GM19023 (cell line): Measurements from ENCODE around the gene SEMA5A.

Experiments used
- ATAC-seq: cut with Tn5 transposase; IDR thresholded peaks from one replicate; pipeline ENCODE4 v1.9.1; 2021; ENCODE audit warnings: mild to moderate bottlenecking, moderate library complexity; ENCODE audit not compliant: unreplicated experiment

SEMA5A gene

DNA sequence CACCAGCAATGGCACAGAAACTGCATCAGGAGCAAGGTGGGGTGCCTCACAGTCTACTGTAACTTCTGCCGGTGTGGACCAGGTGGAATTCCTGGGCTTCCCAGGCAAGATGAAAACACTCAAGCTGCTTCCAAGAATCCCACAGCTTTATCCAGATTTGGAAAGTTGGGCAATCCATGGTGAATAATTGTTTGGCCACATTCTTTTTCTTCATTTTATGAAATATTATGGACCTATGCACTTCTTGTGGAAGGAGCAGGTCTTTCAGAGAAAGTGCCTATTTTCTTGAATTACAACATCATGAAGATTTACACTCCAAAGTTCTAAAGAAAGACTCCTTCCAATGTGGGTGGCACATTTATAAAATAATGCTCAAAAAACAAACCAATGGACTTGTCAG lies 503.6 kb downstream of the SEMA5A start:
- no peak for ATAC-seq

DNA sequence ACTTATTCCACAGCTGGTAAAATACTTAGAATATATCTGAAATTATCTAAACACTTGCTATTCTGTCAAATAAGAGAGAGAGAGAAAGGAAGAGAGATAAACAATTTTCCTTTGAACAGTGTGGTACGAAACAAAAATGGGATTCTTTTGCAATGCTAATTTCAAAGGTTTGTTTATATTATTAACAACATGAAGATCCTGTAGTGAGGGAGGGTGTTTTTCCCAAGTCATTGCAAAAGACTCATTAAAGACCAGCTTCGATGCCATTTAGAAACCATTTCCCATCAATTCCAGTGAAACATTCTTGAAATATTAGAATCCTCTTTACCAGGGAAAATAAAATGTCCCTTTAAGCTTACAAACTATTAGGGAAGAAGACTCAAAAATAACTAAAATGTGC lies 505.4 kb downstream of the SEMA5A start:
- ATAC-seq, result no peak

DNA sequence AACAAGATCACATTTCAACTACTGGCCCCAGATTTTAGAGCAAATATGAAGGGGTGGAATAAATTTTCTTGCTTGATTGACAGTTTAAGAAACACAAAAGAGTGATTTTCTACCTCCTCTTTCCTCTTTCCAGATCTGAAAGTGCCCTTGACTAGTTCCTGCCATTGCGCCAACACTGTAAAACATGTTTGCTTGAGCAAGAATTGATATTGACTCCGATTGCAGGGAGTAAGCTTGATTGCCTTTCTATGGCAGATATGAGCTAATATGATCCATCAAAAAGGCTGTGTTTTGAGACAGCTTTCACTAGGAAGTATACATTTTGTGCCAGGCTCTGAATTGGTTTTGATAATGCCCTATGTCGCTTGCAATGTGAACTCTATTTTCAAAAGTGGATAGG lies 508.8 kb downstream of the SEMA5A start:
- no peak for ATAC-seq

DNA sequence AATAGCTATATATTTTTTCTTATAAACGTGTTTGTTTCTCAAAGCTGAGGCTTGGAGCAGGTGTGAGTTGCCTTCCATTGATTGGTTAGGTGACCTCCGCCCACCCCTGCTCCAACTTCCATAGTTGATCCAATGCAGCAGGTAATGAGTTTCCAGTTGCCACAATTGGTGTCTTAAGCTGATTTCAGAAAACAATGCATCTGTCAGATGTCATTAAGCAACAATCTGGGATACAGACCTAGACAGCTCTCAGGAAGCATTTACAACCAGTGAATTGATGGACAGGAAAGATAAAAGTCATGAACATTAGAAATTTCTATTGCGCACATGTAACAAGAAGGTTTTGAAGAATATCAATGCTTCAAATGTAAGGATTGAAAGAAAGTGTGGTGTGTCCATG lies 510.5 kb downstream of the SEMA5A start:
- ATAC-seq, result no peak

DNA sequence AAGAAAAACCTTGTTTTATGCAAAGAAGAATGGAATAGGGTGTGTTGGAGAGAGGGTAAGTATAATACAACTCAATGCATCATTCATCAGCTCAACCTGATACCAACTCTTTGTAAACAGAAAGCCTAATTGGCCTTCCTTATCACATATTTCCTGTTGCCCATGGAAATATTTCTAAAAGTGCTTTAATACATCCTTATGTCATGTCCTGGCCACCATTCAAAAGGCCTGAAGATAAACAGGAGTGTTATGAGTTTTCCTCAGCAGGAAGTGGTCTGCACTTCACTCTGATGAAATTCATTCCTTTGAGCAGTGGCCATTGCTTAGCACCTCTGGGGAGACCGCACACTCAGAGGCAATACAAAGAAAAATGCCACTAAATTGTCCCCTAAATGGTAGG lies 511.2 kb downstream of the SEMA5A start:
- no peak for ATAC-seq

DNA sequence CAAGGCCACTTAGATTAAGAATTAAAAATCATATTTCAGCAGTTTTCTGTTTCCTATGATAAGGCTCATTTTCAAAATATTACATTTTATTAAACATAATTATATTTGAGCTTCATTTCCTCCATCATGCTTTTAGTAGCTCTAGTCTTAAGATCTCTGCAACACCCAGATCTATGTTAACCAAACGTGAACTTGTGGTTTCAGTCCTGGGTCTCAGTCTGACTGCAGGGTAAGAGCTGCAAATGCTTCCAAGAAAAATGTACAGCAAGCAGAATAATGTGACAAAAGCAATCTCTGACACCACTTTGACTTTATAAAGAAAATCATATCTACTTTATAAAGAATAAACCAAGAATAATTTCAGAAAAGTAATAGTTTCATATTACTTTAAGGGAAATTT lies 512.4 kb downstream of the SEMA5A start:
- ATAC-seq, result no peak

DNA sequence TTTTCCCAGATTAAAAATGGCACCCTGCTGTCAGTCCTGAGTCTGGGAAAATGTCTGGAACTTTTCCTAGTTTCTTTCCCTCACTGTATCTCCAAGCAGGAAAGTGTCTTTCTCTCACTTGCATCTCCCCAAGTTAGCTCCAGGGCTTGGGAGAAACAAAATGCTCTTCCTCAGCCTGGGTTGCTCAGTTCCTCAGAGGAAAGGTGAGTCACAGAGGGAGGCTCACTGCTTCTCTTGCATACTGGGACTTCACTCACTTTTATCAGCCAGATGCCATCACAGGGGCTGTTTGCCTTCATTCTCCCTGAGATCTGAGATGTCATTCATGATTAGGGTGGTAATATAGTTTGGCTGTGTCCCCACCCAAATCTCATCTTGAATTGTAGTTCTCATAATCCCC lies 519.9 kb downstream of the SEMA5A start:
- no peak for ATAC-seq

DNA sequence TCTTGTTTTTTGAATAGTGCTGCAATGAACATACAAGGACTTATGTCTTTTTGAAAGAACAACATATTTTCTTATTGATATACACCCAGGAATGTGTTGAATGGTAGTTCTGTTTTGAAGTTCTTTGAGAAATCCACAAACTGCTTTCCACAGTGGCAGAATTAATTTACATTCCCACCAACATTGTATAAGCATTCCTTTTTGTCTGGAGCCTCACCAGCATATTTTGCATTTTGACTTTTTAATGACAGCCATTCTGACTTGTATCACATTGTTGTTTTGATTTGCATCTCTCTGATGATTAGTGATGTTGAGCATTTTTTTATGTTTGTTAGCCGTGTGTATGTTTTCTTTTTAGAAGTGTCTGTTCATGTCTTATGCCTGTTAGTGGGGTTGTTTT lies 524.9 kb downstream of the SEMA5A start:
- ATAC-seq, result no peak

DNA sequence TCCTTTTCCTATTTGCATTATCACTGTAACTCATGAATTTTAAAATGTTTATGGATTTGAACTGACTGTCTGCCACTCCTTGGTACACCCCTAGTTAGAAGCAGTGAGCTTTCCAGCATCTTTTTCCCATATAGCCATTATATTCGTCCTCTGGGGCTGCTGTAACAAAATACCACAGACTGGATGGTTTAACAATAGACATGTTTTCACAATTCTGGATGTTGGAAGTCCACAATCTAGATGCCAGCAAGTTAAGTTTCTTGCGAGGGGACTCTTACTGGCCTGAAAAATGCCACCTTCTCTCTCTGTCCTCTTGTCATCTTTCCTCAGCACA lies 530.0 kb downstream of the SEMA5A start:
- ATAC-seq, result no peak

DNA sequence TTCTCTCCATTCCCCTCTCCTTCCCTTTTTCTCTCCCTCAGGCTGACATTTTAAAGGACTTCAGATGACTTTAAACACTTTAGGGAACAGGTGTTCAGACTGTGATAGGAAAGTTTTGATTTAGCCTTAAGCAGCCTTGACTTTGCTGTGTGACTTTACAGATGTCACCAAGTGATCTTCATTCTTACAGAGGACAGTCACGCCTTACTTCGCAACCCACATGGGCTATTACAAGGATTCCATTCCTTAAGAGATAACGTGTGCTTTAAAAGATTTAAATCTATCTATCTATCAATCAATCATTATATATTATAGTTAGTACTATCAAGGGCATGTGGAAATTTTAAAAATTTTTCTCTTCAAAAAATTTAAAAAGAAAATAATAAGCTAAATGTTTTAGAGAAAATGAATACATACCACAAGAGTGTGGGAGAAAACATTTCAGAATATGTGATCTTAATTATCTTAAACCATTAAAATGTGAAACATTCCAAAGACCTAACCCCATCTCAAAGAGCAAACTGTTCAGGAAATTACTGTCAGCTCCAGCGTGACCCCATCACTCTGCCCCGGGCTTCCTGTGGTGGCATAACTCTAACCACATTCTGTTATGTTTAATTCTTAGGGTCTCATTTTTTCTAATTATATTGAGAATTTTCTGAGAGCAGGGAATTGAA lies 530.5 kb downstream of the SEMA5A start:
- ATAC-seq, result no peak

DNA sequence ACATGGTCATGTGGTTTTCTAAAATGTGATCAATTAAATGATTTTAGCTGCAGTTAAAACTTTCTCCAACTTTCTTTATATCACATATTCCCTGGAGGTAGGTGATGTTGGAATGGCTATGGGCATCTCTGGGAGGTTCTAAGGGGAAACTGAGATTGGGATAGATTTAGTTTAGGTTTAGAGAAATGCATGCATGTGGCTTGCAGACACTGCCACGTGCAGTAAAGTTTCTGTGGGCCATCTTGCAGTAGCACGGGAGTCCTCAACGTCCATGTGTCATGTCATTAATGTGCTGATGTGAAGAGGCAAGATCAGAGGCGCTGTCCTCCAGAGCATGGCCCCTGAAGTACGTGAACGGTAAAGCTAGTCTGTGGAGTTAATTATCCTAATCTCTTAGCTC lies 532.7 kb downstream of the SEMA5A start:
- no peak for ATAC-seq

DNA sequence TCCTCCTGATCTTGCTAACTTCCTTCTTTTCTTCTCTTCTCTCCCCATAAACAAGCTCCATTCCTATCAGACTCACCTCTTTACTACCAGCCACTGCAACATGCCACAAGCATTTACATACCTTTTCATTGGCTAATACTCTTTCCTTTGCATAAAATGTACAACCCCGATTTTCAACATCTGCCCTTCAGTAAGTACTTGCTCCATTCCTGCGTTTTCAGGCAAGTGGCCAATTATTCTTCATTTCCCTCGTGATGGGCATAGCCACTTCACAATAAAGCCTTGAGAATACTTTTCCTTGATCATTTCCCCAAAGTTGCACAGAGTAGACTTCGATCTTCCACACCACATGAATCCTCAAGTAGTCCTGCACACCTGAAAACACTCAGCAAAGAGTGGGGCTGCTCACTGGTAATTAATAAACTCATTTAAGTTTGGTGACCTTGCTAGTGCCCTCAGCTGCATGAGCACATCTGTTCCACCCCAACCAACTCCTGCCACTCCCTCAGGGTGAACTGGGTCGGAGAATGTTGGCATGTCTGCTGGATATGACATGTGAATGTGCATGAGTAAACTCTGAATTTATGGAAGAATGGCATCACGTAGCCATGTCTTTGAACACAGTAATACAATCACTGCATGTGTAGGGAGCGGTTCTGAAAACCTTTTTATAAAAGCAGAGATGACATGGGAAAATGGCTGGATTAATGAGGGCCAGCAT lies 535.8 kb downstream of the SEMA5A start:
- no peak for ATAC-seq

DNA sequence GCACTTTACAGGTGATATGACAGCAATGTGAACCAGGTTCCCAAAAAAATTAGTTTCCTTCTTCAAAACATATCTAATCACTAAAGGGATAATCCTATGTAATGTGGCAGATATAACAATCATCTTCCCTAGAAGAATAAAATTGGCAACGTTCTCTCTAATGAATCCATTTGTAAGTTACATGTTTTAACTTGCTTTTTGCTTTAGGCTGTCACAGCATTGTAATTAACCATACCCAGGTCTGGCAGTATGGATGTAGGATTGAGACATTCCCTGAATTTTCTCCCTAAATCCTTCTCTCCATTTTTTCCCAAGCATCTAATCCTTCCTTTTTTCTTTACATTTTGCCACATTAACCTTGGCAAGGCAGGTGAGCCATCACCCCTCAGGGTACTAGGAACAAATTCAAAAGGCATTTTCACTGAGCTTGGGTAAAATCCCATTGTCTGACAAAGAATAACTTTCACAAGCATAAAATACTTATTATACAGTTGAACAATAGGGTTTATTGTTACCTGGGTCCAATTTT lies 548.3 kb downstream of the SEMA5A start:
- no peak for ATAC-seq

DNA sequence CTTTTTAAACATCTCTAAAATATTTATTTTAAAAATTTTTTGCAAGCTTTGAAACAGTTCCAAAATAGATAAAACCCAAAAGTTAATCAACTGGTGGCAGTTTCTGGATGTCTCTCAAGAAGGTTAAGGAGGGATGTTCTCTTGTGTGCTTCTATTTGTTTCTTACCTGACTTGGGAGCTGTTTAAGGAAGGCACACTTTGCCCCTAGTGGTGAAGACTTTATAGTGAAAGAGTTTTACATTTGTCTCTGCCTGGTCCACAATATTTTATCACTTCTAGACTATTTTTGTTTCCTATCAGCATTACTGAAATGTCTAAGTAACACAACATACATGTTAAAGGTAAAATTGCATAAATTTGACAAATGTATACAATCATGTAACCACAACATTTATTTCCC lies 552.8 kb downstream of the SEMA5A start:
- ATAC-seq, result no peak
